K562 (cell line): ENCODE data around the gene KCTD13. TPM values are rescaled to one million over a fixed set of nuclear protein-coding genes. Genes with fewer than 3 reads are reported as not detected.

ENCODE experiments used
- ATAC-seq: fragments of 200-7000 bp; cut with Tn5 transposase; 3 replicates; pipeline ENCODE4 v1.9.1; 2020; ENCODE audit warnings: moderate library complexity
- BruUV-seq: library from RNA; stranded (reverse); fragments of 400-500 nt; replicated peaks from 2 replicates; lab custom pipeline; 2021; lab: Mats Ljungman, UMichigan
- CTCF ChIA-PET: fragments of 300-600 bp; formaldehyde crosslinking; extraction: SDS; loops from one replicate; lab custom pipeline; 2021; ENCODE audit warnings: low intra/inter-chr PET ratio; lab: Yijun Ruan, JAX
- POLR2A ChIA-PET: fragments of 300-600, 350-650 bp; sonication (Branson Sonifier 250); formaldehyde crosslinking; extraction: SDS; loops from one replicate; lab custom pipeline; 2021; ENCODE audit warnings: antibody characterized with exemption, inconsistent platforms; lab: Yijun Ruan, JAX
- DNase-seq, 4 experiments: peaks; one replicate each; pipeline versions ENCODE4 v3.0.0 to v3.0.0-alpha.2; 2011 to 2018; ENCODE audit warnings: low spot score in 3 of 4, mixed read lengths in 3 of 4; ENCODE audit errors: extremely low read depth in 1 of 4
- FAIRE-seq: peaks from 2 replicates; lab custom pipeline; 2011; peaks lifted over from hg19 to GRCh38; lab: Jason Lieb, UNC
- H2AFZ ChIP-seq: 2 replicates; pipeline ENCODE4 v1.6.0; 2011; ENCODE audit warnings: low read depth, low read length, control low read depth, inconsistent platforms
- H3K27ac ChIP-seq: fragments of 200-600 bp; 3 replicates; pipeline ENCODE4 v1.8.0; 2011; ENCODE audit warnings: low read depth, mild to moderate bottlenecking, control low read depth, inconsistent platforms, low read length, moderate library complexity, mixed read lengths; ENCODE audit errors: extremely low read depth
- H3K27me3 ChIP-seq, 2 experiments: fragments of 300-600 bp in 1 of 2; 2 replicates in 1 of 2; 3 replicates in 1 of 2; pipeline versions ENCODE4 v1.6.0 to v1.8.0; 2011; ENCODE audit warnings: inconsistent platforms in 2 of 2, low read length in 2 of 2, mild to moderate bottlenecking in 1 of 2, mixed read lengths in 1 of 2, moderate library complexity in 1 of 2; ENCODE audit not compliant: control insufficient read depth in 2 of 2, insufficient read depth in 2 of 2
- H3K36me3 ChIP-seq: fragments of 300-600 bp; 3 replicates; pipeline ENCODE4 v1.8.0; 2011; ENCODE audit warnings: mild to moderate bottlenecking, low read length, inconsistent platforms; ENCODE audit not compliant: control insufficient read depth, insufficient read depth
- H3K4me1 ChIP-seq, 2 experiments: fragments of 200-600 bp in 1 of 2; replicated peaks in 1 of 2; 2 replicates in 1 of 2; 3 replicates in 1 of 2; pipeline versions ENCODE4 v1.5.1 to v1.8.0; 2011; ENCODE audit warnings: inconsistent platforms in 2 of 2, low read length in 2 of 2, mild to moderate bottlenecking in 1 of 2, mixed read lengths in 1 of 2, moderate library complexity in 1 of 2; ENCODE audit not compliant: control insufficient read depth in 2 of 2, insufficient read depth in 2 of 2
- H3K4me2 ChIP-seq: 2 replicates; pipeline ENCODE4 v1.6.1; 2011; ENCODE audit warnings: low read length, control low read depth, inconsistent platforms, mixed read lengths; ENCODE audit not compliant: insufficient read depth
- H3K4me3 ChIP-seq: fragments of 200-600 bp; sonication (generic), shearing (Covaris generic); 2 replicates; pipeline ENCODE4 v1.5.1; 2016; ENCODE audit warnings: control low read depth, inconsistent platforms
- H3K79me2 ChIP-seq: fragments of 200-600 bp; 3 replicates; pipeline ENCODE4 v1.8.0; 2011; ENCODE audit warnings: low read length, inconsistent platforms; ENCODE audit not compliant: control insufficient read depth, insufficient read depth
- H3K9ac ChIP-seq, 2 experiments: 2 replicates each; pipeline versions ENCODE4 v1.6.0 to v1.6.1; 2011; ENCODE audit warnings: low read depth in 2 of 2, low read length in 2 of 2, control low read depth in 1 of 2, inconsistent platforms in 1 of 2, mild to moderate bottlenecking in 1 of 2, mixed read lengths in 1 of 2; ENCODE audit not compliant: insufficient read depth in 1 of 2
- H3K9me1 ChIP-seq: one replicate; pipeline ENCODE4 v1.6.0; 2011; ENCODE audit warnings: inconsistent platforms, mild to moderate bottlenecking, low read length, moderate library complexity; ENCODE audit not compliant: control insufficient read depth, insufficient read depth
- H3K9me3 ChIP-seq: replicated peaks from 2 replicates; pipeline ENCODE4 v1.5.1; 2011; ENCODE audit warnings: low read depth, low read length, inconsistent platforms; ENCODE audit not compliant: control insufficient read depth, insufficient read depth
- H4K20me1 ChIP-seq: replicated peaks from 2 replicates; pipeline ENCODE4 v1.6.1; 2011; ENCODE audit warnings: low read length, inconsistent platforms, mixed read lengths; ENCODE audit not compliant: control insufficient read depth, insufficient read depth
- ATF7 ChIP-seq: fragments of 450-650 bp; IDR thresholded peaks from 2 replicates; pipeline ENCODE4 v1.7.1; 2014; ENCODE audit warnings: mild to moderate bottlenecking, moderate library complexity
- CHAMP1 ChIP-seq: fragments of 450-650 bp; IDR thresholded peaks from 2 replicates; pipeline ENCODE4 v1.6.1; 2016; ENCODE audit warnings: mild to moderate bottlenecking
- CSDE1 ChIP-seq, 2 experiments: fragments of 450-650 bp; IDR thresholded peaks; 2 replicates each; pipeline ENCODE4 v1.6.1; 2016; ENCODE audit warnings: mild to moderate bottlenecking in 1 of 2
- FOXP1 ChIP-seq: sonication (generic); formaldehyde crosslinking; IDR thresholded peaks from 2 replicates; pipeline ENCODE4 v1.8.0; 2022; ENCODE audit warnings: mild to moderate bottlenecking, missing genetic modification reagents
- MYNN ChIP-seq, 2 experiments: sonication (generic); formaldehyde crosslinking in 1 of 2; IDR thresholded peaks; 2 replicates each; pipeline versions ENCODE4 v1.5.0 to v1.6.1; 2016 to 2020; ENCODE audit warnings: antibody characterized with exemption in 1 of 2, missing genetic modification reagents in 1 of 2
- PRDM10 ChIP-seq: fragments of 450-650 bp; IDR thresholded peaks from 2 replicates; pipeline ENCODE4 v1.6.1; 2018; ENCODE audit not compliant: partially characterized antibody
- SAP30 ChIP-seq: fragments of 200-600 bp; sonication (generic); IDR thresholded peaks from 2 replicates; pipeline ENCODE4 v1.6.1; 2012; ENCODE audit warnings: borderline replicate concordance, low read depth, mild to moderate bottlenecking, moderate library complexity, low read length, control low read depth, inconsistent platforms; ENCODE audit not compliant: insufficient read depth, poor library complexity, severe bottlenecking
- USF2 ChIP-seq: sonication (generic); formaldehyde crosslinking; IDR thresholded peaks from 2 replicates; pipeline ENCODE4 v1.5.0; 2020; ENCODE audit warnings: missing genetic modification reagents
- ZBTB12 ChIP-seq: fragments of 250-450 bp; sonication (Bioruptor Pico); IDR thresholded peaks from 2 replicates; pipeline ENCODE4 v1.4.0; 2020
- ZNF253 ChIP-seq: fragments of 250-450 bp; sonication (Bioruptor Pico); conservative IDR thresholded peaks from 2 replicates; pipeline ENCODE4 v1.6.1; 2021; ENCODE audit warnings: mild to moderate bottlenecking
- ZNF263 ChIP-seq: sonication (generic); formaldehyde crosslinking; IDR thresholded peaks from 2 replicates; pipeline ENCODE4 v1.8.0; 2022; ENCODE audit warnings: mild to moderate bottlenecking, missing genetic modification reagents, borderline replicate concordance
- WGBS: fragments of 100-300 bp; shearing (Covaris generic); methylation state at CpG from one replicate; pipeline ENCODE4 v1.1.6; 2016; ENCODE audit warnings: low coverage, mixed read lengths; ENCODE audit not compliant: insufficient coverage; ENCODE audit errors: missing lambda C conversion rate; 5-methylcytosine and 5-hydroxymethylcytosine counted together
- in situ Hi-C: fragments of 300-500 bp; cut with MboI; formaldehyde crosslinking; loops from 4 replicates; pipeline ENCODE4 v1.15.0; 2018; ENCODE audit warnings: inconsistent platforms, mixed read lengths
- intact Hi-C: fragments of 100-400 bp; cut with micrococcal nuclease; formaldehyde crosslinking; loops from 2 replicates; pipeline ENCODE4 v1.14.2; 2022
- polyA plus RNA-seq, 8 experiments: library from polyadenylated mRNA; depleted of rRNA in 4 of 8; stranded (reverse) in 5 of 8; unstranded in 3 of 8; fragments of >200 nt; fragmentation: Nextera tagmentation in 2 of 8; fragmentation: Illumina TruSeq in 1 of 8; extraction: Ambion mirVana in 2 of 8; extraction: Trizol in 1 of 8; gene quantifications; 2 replicates each; pipeline versions ENCODE4 v1.2.1 to v1.2.3, GENCODE V29; 2011 to 2014; ENCODE audit warnings: inconsistent platforms in 1 of 8, missing spikeins in 1 of 8
- total RNA-seq, 7 experiments: library from RNA; depleted of rRNA in 6 of 7; stranded (reverse); fragments of >200 nt in 6 of 7; fragmentation: Illumina TruSeq in 2 of 7; extraction: Trizol in 2 of 7; gene quantifications; 2 replicates each; pipeline versions ENCODE4 v1.2.1 to v1.2.3, GENCODE V29; 2011 to 2021; ENCODE audit warnings: low replicate concordance in 1 of 7

Gene KCTD13
- total and polyA plus RNA-seq, 9 of the 15 experiments (the other 6 are each of a cell fraction or from before 2014, with no cell fraction given) = 1.0 to 20.6 (median 9.8) TPM

GRCh38 chr16:29906520-29907244 is 19.3 kb downstream of the KCTD13 start:
- H3K9ac ChIP-seq = no peak overlapping the region
- 62% methylated on average over 16 of the region's 23 CpGs for WGBS
- BruUV-seq = no TSS peak
- in situ Hi-C loops = no loop called here
- DNase-seq = no peak
- H2AFZ ChIP-seq = no peak overlapping the region
- ChIA-PET POLR2A (interaction anchor here (0.6 to 1.0 kb wide), 3 partner anchors 11 to 86 kb away, joined by 3 to 4 read pairs (median 3); partner anchors contain the start of gene MVP), CTCF (no interaction called here)
- H3K4me3 ChIP-seq = no peak overlapping the region
- no peak for ATAC-seq
- H3K4me2 ChIP-seq = no peak overlapping the region
- no peak for FAIRE-seq
- H3K27me3 ChIP-seq = peaks cover 4 to 5% of the 10 kb centered on the region in 2 experiments; a peak in 3 of 5 replicates
- no peaks in the 10 kb centered on the region for H3K9me1 ChIP-seq
- peaks cover 0 to 15% of the 10 kb centered on the region in 2 experiments; a peak in 2 of 5 replicates for H3K4me1 ChIP-seq
- H4K20me1 ChIP-seq = no peaks in the 10 kb centered on the region
- H3K36me3 ChIP-seq = no peaks in the 10 kb centered on the region
- H3K27ac ChIP-seq = no peak overlapping the region
- no peaks in the 10 kb centered on the region for H3K9me3 ChIP-seq
- intact Hi-C loops = no loop called here
- H3K79me2 ChIP-seq = no peaks in the 10 kb centered on the region
- no peak for TF ChIP-seq CHAMP1
- no peak for TF ChIP-seq FOXP1 (CRISPR knock-in tag)
- TF ChIP-seq ZNF263 (CRISPR knock-in tag) = peak; percentile 43; the same call in 1 of the 2 replicates
- TF ChIP-seq ATF7 = no peak
- TF ChIP-seq MYNN (IDR thresholded peaks at IDR 0.05) = no peak
- TF ChIP-seq MYNN (CRISPR knock-in tag; IDR thresholded peaks at IDR 0.05) = no peak
- TF ChIP-seq PRDM10 = peak; percentile 85
- no peak for TF ChIP-seq SAP30
- TF ChIP-seq USF2 (CRISPR knock-in tag) = no peak
- TF ChIP-seq CSDE1 (IDR thresholded peaks at IDR 0.05) = no peak
- no peak for TF ChIP-seq ZNF253 (CRISPR knock-in tag)
- TF ChIP-seq ZBTB12 (CRISPR knock-in tag) = no peak
